Measurements from ENCODE around the gene LRRC55. TPM values are rescaled to one million over a fixed set of nuclear protein-coding genes. Genes with fewer than 3 reads are reported as not detected.

Gene LRRC55
- total RNA-seq, 4 donors from 2014 or later = not detected

DNA sequence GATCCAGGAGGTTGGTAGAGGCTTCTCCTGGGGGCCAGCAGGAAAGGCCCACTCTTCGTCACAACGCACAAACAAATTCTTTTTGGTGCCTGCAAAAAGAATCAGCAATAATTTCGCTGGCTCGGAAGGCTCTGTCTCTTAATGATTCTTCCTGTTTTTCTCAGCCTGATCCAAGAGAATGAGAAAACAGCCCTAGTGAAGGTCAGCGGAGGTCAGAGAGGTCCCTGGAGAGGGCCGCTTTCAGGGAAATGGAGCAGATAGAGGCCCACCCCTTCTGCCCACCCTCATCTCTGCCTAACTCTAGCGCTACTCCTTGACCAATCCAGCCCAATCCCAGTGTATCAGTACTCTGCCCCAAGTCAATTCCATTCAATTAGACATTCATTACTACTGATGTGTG, 19.2 kb downstream of the LRRC55 start:
- TF ChIP-seq, protein P1, sequence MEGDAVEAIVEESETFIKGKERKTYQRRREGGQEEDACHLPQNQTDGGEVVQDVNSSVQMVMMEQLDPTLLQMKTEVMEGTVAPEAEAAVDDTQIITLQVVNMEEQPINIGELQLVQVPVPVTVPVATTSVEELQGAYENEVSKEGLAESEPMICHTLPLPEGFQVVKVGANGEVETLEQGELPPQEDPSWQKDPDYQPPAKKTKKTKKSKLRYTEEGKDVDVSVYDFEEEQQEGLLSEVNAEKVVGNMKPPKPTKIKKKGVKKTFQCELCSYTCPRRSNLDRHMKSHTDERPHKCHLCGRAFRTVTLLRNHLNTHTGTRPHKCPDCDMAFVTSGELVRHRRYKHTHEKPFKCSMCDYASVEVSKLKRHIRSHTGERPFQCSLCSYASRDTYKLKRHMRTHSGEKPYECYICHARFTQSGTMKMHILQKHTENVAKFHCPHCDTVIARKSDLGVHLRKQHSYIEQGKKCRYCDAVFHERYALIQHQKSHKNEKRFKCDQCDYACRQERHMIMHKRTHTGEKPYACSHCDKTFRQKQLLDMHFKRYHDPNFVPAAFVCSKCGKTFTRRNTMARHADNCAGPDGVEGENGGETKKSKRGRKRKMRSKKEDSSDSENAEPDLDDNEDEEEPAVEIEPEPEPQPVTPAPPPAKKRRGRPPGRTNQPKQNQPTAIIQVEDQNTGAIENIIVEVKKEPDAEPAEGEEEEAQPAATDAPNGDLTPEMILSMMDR (IDR thresholded peaks at IDR 0.05) = no peak
- ATAC-seq (ENCODE audit: low FRiP score) = no peak
- no peak for DNase-seq (ENCODE audit: low spot score)

DNA sequence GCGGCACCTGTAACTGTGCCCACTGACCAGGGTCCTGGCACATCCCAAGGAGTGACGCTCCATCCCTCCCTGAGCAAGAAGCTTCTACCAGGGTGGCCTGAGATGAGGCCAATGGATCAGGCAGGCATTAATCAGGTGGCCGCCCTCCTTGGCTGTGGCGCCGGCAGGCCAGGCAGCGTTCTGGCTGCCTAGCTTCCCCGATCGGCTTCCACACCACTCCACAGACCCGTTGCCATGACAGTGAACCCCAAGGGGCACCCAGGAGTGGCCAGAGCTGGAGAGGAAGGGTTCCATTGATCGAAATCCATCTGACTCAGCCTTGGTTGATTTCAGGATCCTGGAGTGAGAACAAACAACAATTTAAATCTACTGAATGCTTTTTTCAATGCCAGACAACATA, 20.5 kb downstream of the LRRC55 start:
- DNase-seq (ENCODE audit: low spot score) (no peak), ATAC-seq (ENCODE audit: low FRiP score) (no peak)
- TF ChIP-seq, protein P1 (IDR thresholded peaks at IDR 0.05) = no peak

DNA sequence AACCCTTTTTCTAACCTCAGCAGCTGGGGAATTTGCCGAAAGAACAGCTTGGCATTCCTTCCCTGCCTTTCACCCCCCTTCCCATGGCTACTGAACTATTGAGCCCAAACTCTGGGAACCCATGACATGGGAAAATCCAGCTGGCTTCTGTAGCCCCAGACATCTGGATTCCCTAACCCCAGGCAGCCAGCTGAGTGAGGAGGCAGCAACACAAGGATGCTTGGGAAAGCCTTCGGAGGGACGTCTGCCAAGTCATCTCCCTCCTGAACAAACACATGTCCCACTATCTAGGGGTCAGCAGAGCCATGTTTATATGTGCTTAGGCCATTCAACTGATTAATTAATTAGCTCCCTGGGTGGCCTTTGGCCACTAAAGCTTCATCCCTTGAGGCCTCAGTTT, 21.6 kb downstream of the LRRC55 start:
- DNase-seq (ENCODE audit: low spot score) (no peak), ATAC-seq (ENCODE audit: low FRiP score) (no peak)
- TF ChIP-seq, protein P1 (IDR thresholded peaks at IDR 0.05) = no peak

DNA sequence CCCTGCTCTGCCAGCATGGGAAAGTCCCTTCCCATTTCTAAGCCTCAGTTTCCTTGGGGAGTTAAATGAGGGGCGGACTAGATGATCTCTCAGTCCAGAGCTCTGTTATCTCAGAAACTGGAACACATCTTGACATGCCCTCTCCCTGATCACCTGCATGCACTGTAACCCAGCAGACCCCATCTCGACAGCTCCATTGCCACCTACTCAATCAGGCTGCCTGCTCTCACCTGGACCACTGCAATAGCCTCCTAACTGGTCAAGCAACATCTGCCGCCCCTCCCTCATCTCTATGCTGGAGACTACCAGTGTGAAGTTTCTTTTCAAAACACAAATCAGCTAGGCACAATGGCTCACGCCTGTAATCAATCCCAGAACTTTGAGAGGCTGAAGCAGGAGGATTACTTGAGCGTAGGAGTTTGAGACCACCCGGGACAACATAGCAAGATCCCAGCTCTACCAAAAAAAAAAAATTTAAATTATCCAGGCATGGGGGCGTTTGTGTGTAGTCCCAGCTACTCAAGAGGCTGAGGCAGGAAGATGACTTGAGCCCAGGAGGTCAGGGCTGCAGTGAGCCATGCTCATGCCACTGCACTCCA, 22.2 kb downstream of the LRRC55 start:
- ATAC-seq (ENCODE audit: low FRiP score) = no peak
- TF ChIP-seq, protein P1 (IDR thresholded peaks at IDR 0.05) = no peak
- no peak for DNase-seq (ENCODE audit: low spot score)

DNA sequence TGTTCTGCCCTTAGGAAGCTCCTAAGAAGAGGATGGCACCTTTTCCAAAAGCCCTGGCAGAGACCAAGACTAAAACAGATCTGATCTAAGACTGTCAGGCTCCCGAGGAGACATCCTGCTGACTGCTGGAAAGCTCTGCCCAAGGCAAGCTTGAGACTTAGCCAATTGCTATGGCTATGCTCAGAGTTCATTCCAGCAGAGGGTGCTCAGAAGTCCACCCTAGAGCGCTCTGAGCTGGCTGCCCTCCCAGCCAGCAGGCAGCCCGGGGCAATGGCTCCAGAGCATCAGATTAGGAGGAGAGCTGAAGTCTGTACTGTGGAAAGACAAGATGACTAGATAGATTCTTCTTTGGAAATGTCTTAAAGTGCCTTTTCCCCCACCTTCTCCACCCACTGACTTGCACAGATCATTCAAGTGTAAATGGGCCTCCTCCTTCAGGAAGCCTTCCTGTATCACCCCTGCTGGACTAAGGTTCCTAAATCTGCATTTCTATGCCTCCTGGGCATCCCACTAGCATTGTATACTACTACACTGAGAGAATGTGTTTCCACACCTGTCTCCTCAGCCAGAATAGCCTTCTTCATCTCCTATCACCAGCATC, 23.4 kb downstream of the LRRC55 start:
- DNase-seq (ENCODE audit: low spot score) (no peak), ATAC-seq (ENCODE audit: low FRiP score) (peak; percentile 28)
- TF ChIP-seq, protein P1 (IDR thresholded peaks at IDR 0.05) = no peak

DNA sequence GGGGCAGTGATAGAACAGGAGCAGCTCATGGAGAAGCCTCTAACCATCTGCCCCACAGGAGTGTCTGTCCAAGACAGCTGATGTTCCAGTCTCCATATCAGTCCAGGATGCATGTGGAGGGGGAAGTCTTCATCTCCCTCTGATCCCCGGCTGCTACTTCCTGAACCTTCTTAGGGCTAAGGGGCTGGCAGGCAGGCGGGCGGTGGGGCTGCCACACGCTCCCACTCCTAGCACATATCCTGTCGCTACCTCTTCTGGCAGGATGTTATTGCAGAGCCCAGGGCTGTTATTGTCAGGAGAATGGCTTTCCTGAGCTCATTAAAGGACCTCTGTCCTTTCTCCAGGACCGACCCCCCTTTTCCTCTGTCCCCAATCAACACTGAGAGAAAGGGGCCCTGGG, 25.4 kb downstream of the LRRC55 start:
- TF ChIP-seq, protein P1 (IDR thresholded peaks at IDR 0.05) = no peak
- DNase-seq (ENCODE audit: low spot score) = no peak
- ATAC-seq (ENCODE audit: low FRiP score) = no peak

DNA sequence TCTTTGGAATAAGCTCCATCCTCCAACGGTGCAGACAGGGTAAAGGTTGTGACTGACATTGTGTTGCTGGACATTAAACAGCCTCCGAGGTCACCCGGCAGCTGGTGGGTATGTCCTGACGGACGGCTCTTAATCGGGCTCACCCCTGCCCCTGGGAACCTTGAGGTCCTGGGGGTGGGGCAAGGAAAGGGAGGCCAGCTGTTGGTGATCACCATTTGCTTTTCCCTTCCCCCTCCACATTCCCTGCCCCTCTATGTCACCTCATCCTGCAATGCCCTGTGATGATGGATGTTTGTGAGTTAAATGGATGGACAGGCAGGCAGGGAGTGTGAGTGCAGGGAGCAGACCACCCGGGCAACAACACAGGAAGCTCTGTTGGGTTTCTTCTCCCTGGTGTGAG, 29.0 kb downstream of the LRRC55 start:
- ATAC-seq (ENCODE audit: low FRiP score) (no peak), DNase-seq (ENCODE audit: low spot score) (no peak)
- TF ChIP-seq, protein P1 (IDR thresholded peaks at IDR 0.05) = no peak
